ENCODE data around the gene VAT1L.
"Not testable (repeated sequence)": the region's sequence is repeated elsewhere in the genome, so short reads cannot be mapped to it uniquely, and the experiment has no call there.

Gene VAT1L

DNA sequence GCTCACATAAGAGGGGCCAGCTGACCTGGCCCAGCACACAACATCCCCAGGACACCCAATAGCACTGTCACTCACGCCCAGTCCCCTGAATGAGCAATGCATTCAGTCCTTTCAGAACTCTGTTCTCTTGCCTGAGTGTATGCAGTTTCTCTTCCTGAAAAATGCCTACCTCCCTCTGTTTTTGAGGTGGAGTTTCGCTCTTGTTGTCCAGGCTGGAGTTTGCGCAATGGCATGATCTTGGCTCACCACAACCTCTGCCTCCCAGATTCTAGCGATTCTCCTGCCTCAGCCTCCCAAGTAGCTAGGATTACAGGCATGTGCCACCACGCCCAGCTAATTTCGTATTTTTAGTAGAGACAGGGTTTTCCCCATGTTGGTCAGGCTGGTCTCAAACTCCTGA, 159.2 kb downstream of the VAT1L start:
- not testable (repeated sequence) for H3K4me3 ChIP-seq (ENCODE audit: low read depth, low read length)

DNA sequence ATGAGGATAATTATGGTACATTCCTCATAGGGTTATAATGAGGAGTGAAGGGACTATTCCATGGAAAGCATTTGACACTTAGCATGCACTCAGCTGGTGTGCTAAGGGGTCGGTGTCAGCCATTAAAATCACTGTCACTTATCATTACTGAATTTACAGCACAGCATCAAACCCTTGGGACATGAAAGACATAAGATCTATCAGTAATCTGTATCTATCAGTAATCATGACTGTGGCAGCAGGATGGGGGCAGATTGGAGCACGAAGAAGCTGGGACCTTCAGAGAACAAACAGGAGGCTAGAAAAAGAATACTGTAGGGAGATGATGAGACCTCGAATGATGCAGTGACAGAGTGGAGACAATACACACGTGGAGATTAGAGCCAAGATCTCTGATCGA, 160.5 kb downstream of the VAT1L start:
- H3K4me3 ChIP-seq (ENCODE audit: low read depth, low read length) = no peak overlapping the region

DNA sequence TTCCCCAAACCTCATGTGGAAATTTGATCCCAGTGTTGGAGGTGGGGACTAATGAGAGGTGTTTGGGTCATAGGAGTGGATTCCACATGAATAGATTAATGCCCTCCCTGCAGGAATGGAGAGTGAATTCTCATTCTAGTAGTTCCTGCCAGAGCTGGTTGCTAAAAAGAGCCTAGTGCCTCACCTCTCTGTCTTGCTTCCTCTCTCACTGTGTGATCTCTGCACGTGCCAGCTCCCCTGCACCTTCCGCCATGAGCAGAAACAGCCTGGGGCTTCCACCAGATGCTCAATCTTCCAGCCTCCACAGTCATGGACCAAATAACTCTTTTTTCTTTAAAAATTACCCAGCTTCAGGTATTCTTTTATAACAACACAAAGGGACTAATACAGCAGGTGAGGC, 161.1 kb downstream of the VAT1L start:
- no peak overlapping the region for H3K4me3 ChIP-seq (ENCODE audit: low read depth, low read length)

DNA sequence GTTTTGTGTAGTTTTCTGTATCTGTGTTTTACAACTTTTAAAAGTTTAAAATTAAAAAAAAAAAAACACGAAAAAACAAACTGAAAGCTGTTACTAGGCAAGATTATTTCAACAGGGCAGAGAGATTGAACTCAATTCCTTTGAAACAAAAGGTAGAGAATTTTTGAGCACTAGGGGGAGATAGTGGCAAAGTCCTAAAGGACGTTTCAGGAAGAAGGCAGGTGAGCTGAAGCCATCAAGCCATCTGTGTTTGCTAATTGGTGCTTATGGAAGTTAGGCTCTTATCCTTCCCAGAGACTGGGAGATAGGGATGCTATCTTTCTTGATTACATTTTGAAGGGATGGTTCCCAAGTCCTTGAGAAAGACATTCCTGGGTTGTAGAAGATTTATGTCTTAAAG, 163.4 kb downstream of the VAT1L start:
- no peak overlapping the region for H3K4me3 ChIP-seq (ENCODE audit: low read depth, low read length)

DNA sequence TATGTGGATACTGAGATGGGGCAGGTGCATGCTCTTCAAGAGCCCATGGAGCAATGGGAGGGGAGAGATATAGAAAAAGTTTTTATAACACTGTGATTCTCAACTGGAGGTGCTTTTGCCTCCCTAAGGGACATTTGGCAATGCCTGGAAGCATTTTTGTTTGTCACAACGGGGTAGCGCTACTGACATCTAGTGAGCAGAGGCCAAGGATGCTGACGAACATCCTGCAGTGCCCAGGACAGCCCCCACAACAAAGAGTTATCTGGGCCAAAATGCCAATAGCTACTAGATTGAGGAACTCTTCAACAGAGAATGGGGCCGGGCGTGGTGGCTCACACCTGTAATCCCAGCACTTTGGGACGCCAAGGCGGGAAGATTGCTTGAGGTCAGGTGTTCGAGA, 166.8 kb downstream of the VAT1L start:
- H3K4me3 ChIP-seq (ENCODE audit: low read depth, low read length) = no peak overlapping the region

DNA sequence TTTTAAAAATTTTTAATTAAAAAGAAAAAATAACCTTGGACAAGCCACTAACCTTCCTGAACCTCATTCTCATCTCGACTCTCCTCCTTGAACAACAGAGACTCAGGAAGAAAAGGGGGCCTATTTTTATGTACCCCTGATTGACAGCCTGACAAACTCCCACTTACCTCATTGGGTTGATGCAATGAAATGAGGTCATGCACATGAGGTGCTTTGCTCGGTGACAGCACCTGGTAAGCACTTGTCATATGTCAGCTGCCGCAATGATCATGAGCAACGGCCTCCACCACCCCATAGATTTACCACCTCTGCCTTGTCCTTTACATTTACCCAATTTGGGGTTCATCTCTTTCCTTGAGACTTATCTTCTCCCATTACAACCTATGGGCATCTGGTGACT, 167.9 kb downstream of the VAT1L start:
- no peak overlapping the region for H3K4me3 ChIP-seq (ENCODE audit: low read depth, low read length)

DNA sequence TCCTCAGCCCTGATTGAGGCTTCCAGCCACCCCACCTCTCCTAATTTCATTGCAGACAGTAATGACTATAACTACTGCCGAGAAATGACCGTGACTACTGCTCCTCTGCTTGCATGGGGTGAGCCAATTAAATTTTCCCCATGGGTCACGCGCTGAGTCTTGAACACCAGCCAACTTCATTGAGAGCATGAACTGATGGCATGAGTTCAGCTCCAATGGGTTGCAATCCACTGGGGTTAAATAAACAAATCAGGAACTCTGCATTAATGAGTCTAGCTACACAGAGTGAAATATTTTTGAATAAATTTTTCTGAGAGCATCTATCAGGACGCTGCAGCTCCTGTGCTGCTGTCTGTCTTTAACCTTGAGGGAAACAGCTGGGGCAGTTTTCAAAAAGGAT, 172.4 kb downstream of the VAT1L start:
- no peak overlapping the region for H3K4me3 ChIP-seq (ENCODE audit: low read depth, low read length)

DNA sequence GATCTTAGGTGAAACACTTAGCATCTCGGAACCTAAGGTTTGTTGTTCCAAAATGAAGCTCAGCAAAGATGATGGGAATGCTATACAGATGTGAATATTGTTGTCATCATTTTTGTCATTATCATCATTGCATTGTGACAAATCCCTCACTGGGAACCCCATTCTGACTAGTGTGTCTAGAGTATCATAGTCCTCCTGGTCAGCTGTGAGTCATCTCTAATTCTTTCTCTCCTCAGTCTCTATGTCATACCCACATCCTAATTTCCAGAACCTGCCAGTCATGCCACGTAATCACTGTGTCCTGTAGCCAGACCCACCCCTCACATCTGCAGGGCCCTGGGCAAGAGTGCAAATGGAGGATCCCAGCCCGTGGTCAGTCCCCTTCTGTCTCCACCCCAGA, 173.4 kb downstream of the VAT1L start:
- no peak overlapping the region for H3K4me3 ChIP-seq (ENCODE audit: low read depth, low read length)

DNA sequence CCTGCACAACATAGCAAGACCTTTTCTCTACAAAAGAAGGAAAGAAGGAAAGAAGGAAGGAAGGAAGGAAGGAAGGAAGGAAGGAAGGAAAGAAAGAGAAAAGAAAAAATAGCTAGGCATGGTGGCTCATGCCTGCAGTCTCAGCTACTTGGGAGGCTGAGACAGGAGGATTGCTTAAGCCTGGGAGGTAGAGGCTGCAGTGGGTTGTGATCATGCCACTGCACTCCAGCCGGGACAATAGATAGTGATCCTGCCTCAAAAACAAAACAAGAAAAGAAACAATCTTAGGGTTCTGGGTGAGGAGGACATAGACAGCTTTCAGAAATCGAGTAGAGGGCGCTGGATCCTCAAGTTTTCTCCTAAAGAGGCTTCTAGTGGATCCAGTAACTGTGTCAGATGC, 174.3 kb downstream of the VAT1L start:
- H3K4me3 ChIP-seq (ENCODE audit: low read depth, low read length) = no peak overlapping the region

DNA sequence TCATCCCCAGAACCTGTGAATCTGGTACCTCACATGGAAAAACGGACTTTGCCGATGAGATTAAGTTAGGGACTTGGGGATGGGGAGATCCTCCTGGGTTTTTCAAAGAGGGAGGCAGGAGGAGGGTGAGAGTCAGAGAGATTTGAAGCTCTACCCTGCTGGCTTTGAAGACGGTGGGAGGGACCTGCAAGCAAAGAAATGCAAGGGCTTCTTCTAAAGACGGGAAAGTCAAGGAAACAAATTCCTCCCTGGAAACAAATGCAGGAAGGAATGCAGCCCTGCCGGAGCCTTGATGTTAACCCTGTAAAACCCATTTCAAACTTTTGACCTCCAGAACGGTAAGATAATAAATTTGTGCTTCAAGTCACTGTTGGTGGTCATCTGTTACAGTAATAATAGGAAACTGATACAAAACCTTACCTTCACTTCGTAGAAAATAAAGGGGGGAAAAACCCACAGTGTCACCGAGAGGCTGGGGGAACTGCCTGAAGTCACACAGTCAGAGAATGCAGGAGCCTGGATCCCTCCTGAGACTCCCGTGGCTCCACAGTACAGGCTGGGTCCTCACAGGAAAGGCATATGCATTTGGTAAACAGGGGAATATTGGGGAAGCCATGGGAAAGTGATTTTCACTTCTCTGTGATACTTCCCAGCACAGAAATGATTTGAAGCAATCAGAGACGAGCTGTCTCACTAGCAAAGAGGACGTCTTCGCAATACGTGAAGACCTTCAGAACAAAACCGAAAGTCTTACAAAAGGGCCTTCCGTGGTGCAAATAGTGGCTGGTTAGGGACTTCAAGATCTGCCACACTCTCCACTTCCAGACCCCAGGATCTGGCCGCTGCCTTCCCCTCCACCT, 175.1 kb downstream of the VAT1L start:
- H3K4me3 ChIP-seq (ENCODE audit: low read depth, low read length) = no peak overlapping the region

DNA sequence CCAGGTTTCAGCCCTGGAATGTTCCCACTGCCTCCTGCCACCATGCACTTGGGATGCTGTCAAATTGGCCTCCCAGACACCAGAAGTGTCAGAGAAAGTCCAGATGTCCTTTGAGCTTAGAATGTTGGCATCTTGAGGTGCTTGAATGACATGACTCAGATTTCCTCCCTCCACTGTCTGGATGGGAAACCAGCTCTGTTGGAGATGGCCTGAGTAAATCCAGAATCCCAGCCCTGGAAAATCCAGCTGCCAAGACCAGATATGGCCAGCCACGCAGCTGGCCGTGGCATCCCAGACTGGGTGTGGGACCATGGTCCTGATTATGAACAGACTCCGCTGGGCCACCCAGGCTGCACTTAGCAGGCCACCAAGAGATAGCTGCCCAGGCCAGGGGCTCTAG, 177.0 kb downstream of the VAT1L start:
- no peak overlapping the region for H3K4me3 ChIP-seq (ENCODE audit: low read depth, low read length)

DNA sequence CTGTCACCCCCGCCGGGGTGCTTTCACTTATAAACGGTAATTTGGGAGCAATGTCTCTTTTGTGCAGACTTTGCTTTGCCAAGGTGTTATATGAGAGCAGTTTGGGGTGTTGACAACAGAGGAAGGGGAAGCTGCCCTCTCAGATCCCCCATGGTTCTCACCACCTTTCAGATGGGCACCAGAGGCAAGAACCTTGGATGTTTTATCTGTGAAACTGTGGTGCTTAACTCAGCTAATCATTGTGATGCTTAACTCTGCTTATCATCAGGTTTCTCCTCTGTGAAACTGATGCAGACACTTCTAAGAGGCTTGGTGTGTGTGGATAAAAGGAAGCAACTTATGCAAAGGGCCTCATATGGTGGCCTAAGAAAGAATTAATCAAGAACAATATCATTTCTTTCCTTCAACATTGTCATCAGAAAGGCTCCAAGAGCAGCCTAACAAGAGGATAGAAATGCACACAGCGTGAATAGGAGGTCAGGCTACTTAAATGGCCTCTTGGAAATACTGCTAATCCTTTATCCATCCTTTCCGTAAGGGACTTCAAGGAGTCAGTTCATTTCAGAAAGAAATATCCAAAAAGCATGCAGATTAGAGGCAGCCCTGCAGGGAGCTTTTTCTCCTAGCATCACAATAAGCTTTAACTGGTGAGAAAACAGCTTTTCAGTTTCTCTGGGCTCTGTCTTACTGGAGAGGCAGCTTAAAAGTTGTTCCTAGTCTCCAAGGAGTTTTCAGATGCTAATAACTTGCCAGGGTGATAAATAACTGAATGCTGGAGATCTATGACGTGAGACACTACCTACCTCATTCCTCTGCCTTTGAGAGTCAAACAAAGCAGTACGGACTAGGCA, 178.9 kb downstream of the VAT1L start:
- H3K4me3 ChIP-seq (ENCODE audit: low read depth, low read length) = no peak overlapping the region

DNA sequence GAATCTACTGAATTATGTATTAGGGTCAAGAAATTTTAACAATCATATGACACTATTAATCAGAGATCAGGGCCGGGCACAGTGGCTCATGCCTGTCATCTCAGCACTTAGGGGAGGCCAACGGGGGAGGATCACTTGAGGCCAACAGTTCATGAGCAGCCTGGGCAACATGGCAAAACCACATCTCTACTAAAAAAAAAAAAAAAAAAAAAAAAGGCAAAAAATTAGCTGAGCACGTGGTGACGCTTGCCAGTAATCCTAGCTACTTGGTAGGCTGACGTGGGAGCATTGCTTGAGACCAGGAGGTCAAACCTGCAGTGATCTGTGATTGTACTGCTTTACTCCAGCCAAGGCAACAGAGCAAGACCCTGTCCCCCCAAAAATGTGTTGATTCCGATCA, 181.5 kb downstream of the VAT1L start:
- H3K4me3 ChIP-seq (ENCODE audit: low read depth, low read length) = no peak overlapping the region

DNA sequence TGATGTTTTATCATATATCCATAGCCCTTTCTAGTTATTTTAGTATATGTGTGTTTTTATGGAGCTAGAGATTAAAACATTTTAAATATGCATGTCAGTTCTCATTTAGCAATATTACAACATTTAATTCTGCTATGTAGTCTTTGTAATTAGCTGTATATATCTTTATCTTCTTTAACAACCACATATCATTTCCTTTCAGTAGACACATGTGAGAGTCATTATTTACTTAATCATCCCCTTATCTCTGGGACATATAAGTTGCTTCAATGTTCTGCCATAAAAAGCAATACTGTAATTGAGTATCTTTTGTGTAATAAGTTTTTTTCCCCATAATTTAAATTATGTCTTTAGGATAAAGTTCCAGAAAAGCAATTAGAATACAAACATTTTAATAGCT, 182.0 kb downstream of the VAT1L start:
- no peak overlapping the region for H3K4me3 ChIP-seq (ENCODE audit: low read depth, low read length)

DNA sequence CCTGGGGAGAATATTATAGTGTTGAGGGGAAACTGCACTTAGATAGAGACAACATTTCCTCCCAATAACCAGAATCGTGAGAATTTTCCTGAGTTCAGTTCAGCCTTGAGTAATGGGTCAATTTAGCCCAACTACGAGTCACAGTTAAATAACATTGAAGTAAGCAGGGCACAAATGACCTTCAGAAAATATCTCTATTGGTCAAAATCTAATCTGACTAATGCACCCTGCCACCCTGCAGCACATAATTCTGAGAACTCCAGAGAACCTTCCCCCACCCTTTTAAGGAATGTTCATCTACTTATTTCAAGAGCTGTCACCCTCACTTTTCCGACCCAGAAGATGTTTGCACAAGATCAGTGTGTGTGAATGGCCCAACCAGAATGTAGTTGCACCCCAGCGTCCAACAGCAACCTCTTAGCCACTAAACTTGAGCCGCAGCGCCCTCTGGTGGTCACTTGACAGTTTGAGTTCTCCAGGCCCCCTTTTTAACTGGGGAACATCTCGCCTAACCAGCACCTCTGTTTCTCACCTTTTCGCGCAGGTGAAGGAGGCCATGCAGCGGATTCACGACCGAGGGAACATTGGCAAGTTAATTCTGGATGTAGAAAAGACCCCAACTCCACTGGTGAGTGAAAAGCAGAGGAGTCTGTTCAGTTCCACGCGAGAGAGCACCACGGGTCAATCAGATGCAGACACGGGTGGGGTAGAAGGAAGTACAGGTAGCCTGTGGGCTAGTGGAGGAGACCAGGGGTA, 183.1 kb downstream of the VAT1L start:
- no peak overlapping the region for H3K4me3 ChIP-seq (ENCODE audit: low read depth, low read length)

DNA sequence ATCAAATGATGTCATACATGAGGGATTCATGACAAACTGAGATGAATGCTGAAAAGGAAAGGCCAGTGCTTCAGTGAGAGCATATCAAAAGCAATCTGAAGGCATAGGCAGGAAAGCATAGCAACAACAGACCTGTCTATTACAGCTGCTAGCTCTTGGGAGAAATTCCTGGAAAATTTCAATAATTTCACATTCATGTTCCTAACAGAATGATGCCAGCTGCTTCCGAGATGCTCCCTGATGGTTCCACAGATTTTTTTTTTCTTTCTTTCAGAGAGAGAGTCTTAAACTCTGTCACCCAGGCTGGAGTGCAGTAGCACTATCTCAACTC, 183.7 kb downstream of the VAT1L start:
- H3K4me3 ChIP-seq (ENCODE audit: low read depth, low read length) = no peak overlapping the region

DNA sequence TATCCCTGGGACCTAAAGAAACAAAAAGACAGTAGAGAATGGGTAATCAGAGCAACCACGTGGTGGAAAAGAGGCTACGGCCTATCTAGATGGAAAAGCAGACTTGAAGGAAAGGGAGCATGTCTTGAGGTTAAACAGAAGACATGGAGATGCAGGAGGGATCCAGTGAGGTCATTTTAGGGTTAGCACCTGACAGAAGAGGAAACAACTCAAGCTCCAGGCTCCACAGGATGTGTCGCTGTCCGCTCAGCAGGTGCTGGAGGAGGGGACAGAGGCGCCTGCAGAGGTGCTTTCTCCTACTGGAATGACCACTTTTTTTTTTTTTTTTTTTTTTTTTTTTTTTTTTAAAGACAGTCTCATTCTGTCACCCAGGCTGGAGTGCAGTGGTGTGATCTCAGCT, 186.5 kb downstream of the VAT1L start:
- H3K4me3 ChIP-seq (ENCODE audit: low read depth, low read length) = no peak overlapping the region

DNA sequence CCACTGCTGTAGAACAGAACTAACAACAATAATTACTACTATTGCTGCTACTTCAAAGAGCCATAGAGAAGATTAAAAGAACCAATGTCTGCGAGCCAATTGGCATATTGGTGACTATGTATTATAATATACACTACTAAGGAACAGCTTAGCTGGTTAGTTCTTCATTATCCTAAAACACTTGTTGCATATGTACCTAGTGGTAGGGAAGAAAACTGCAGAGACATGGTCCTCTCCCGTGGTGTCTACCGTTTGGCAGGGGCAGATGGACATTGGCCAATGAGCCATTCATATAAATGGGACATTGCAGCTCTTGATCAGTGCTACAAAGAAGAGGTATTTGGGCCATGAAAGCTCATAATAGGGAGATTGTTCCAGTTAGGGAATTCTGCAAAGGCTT, 187.6 kb downstream of the VAT1L start:
- H3K4me3 ChIP-seq (ENCODE audit: low read depth, low read length) = no peak overlapping the region

DNA sequence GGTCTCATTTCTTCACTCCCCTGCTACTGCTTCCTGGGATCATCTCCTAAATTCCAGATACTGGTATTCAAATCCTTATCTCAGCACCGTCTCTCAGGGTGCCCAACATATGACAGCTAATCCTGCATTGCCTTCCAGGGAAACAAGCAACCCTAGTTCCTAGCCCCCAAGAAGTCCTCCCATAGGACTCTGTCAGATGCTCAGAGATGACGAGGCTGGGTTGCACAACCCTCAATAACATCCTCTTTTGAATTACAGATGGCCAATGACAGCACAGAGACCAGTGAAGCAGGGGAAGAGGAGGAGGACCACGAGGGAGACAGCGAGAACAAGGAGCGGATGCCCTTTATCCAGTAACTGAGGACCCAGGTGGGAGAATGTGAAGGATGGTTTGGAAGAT, 189.0 kb downstream of the VAT1L start:
- H3K4me3 ChIP-seq (ENCODE audit: low read depth, low read length) = no peak overlapping the region

DNA sequence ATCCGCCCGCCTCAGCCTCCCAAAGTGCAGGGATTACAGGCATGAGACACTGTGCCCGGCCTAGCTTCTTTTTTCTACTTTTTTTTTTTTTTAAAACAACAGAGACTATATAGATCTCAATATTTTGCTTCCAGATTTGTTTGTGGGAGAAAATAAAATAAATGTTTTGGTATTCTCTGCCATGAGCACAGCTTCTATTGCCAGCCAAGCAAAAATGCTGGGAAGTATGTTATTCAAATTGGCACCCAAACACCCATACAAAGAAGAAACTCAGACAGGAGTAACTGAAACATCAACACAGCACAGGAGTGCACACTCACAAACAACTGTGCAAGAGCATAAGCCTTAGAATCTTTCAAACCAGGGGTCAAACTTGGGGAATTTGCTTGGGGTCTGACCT, 196.7 kb downstream of the VAT1L start:
- H3K4me3 ChIP-seq (ENCODE audit: low read depth, low read length) = no peak overlapping the region

DNA sequence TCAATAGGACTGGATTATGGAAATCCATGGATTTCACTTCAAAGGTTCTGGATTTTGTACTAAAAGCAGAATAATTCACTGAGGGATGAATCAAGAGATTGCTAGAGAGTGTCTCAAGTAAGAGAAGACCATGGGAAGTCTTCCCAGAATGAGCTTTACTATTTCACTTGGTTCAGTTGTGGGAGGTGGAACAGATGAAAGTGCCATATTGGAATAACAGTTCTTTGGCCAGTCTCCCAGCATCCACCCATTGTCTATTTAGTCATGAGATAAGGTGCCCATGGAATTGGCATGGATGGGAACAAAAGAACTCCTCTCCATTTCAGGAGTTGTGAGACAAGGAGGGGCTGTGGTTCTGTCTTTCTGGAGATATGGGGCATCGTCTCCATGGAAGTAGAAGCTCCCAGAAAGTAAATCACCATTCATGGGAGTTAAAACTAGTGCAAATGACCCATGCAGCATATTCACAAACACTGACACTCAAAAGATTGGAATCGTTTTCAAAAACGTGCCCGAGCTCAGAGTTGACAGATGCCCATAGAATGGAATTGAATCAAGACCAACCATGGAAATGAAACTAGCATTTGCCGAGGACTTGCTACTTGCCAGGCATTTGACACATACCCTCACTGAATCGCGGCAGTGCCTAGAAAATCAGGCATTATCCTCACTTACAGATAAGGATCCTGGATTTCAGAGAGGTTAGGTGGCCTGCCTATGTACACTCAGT, 197.8 kb downstream of the VAT1L start:
- H3K4me3 ChIP-seq (ENCODE audit: low read depth, low read length) = no peak overlapping the region

All from iPS-11a (cell line).